ENCODE results near the gene ITPKB. TPM values are rescaled to one million over a fixed set of nuclear protein-coding genes. Genes with fewer than 3 reads are reported as not detected.
A peak's percentile ranks its signal among the peaks of the same experiment; 100 is the strongest.

The ITPKB gene
- total RNA-seq, 2 donors from 2014 or later: 13.0 to 21.1 TPM

DNA sequence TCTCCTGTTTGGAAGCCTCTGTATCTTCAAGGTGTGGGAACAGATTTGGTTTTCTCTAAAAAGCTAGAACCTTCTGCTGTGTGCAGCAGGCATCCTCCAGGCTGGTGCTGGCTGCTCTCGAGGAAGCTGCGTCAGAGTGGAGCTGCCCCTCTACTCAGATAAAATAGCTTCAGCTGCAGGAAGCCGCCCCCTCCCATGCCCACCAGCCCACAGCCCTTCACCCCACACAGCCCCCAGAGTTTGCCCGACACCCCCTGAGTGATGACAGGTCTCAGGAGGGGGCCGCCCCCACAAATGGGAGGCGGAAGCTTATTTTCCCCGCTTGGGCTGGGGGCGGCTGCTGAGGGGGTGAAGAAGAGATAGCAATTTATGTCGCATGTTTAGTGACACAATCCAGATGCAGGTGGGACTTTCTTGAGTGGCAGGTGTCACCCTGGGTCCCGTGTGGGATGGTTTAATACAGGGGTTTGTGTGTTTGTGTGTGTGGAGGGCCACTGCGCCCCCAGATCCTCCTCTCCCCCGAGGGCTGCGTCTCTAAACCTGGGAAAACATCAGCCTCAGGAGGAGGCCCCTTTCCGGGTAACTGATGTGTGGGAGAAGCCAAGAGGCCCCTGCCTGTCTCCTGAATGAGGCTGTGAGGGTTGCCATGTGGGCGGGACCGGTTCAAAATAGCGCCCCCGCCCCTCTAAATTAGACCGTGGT is 135.1 kb downstream of the ITPKB start:
- Histone ChIP-seq H3K9me3 (no peaks in the 10 kb centered on the region), H3K4me3 (no peak overlapping the region), H3K36me3 (replicated peaks in 1 of 2; ENCODE audit: insufficient read depth in 1 of 2, low read depth in 2 of 2) (no peaks in the 10 kb centered on the region), H3K27ac (no peak overlapping the region), H3K4me1 (peaks cover 4% of the 10 kb centered on the region), H3K27me3 (no peaks in the 10 kb centered on the region)
- WGBS, 2 donors: 84 to 86% methylated on average over 14 to 19 of the region's 19 CpGs
- no peak for DNase-seq
- intact Hi-C loops (cut with DNase I): loop anchor here (10.0 kb wide), 1 partner anchor 179 kb away; no protein-coding TSS in a partner anchor
- no peak for ATAC-seq
- TF ChIP-seq, protein P1, sequence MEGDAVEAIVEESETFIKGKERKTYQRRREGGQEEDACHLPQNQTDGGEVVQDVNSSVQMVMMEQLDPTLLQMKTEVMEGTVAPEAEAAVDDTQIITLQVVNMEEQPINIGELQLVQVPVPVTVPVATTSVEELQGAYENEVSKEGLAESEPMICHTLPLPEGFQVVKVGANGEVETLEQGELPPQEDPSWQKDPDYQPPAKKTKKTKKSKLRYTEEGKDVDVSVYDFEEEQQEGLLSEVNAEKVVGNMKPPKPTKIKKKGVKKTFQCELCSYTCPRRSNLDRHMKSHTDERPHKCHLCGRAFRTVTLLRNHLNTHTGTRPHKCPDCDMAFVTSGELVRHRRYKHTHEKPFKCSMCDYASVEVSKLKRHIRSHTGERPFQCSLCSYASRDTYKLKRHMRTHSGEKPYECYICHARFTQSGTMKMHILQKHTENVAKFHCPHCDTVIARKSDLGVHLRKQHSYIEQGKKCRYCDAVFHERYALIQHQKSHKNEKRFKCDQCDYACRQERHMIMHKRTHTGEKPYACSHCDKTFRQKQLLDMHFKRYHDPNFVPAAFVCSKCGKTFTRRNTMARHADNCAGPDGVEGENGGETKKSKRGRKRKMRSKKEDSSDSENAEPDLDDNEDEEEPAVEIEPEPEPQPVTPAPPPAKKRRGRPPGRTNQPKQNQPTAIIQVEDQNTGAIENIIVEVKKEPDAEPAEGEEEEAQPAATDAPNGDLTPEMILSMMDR (IDR thresholded peaks at IDR 0.05): no peak
- TF ChIP-seq POLR2A (IDR thresholded peaks at IDR 0.05): no peak

DNA sequence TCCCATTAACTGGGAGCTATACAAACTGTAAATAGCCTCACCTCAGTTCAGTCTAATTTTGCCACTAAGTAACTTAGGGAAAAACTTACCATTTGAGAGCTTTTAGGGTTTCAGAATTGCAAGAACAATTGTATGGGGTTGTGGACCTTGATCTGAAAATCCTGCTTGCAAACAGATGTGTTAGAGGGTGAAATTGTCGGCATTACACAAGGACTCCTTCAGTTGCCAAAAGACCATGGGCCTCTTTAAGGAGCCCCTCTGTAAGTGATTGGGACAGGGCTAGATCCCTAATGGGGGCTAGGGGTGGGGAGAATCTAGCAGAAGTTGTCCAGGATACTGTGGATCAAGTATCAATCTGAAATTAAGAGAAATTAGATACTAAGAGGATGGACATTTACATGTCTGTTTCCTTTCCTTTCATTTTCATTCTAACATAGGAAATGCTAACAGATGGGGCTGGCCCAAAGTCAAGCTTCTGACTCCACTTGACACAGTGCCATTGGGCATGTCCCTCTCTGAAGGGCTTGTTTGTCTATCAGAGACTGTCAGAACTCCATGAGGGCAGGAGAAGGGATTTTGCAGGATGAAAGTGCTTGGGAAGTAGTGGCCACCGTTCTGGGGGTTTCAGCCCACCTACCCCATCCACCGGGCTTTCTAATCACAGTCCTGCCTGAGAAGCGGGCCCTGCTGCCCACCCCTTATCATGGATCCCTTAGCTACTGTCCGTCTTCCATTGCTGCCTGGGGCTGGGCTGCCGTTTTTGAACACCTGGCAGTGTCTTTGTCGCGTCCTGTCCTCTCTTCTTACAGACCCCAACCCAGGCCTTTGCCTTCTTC is 135.8 kb downstream of the ITPKB start:
- no peak for ATAC-seq
- Histone ChIP-seq H3K27me3 (no peaks in the 10 kb centered on the region), H3K4me3 (no peak overlapping the region), H3K27ac (peak overlapping the region in 1 of 4 donors; percentile 23), H3K4me1 (peaks cover 4% of the 10 kb centered on the region), H3K36me3 (replicated peaks in 1 of 2; ENCODE audit: insufficient read depth in 1 of 2, low read depth in 2 of 2) (no peaks in the 10 kb centered on the region), H3K9me3 (no peaks in the 10 kb centered on the region)
- WGBS, 2 donors: 74% methylated on average over 8 of the region's 8 CpGs
- TF ChIP-seq POLR2A (IDR thresholded peaks at IDR 0.05): no peak
- TF ChIP-seq, protein P1 (IDR thresholded peaks at IDR 0.05): no peak
- peak; percentile 24 to 69 (median 47) for DNase-seq
- intact Hi-C loops (cut with DNase I): loop anchor here (10.0 kb wide), 1 partner anchor 178 kb away; no protein-coding TSS in a partner anchor

DNA sequence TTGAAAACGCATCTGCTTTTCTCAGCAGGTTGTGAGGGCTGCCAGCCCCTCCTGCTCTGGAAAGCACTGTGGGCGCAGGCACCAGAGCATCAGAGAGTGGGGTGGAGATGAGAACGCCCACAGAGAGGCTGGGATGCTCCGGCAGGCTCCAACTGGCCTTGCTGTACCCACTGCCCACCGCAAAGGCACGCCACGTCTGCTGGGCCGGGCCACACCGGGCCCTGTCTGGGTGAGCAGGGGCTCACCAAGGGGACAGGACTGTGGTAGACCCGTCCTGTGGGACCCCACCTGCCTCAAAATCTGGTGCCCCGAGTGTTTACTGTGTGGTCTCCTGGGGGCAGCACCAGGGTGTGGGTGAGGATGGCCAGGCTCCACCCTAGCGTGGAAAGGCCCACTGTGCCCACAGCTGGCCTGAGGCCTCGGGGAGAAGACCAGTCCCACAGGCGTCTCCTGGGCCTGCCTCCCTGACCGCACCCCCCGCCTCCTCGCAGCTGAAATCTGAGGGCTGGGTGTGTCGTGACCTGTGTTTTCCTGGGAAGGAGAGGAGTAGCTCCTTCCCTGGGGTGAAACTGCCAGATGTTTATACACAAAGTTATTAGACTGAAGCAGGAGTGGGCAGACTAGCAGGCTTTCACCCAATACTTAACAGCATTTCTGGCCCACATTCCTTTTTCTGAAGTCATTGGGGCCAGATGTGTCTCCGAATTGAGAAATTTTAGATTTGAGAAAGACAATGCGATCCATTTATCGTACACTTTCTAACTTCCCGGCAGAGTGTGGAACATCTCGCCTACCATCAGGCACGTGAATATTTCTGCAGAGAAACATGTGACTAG is 136.7 kb downstream of the ITPKB start:
- Histone ChIP-seq H3K9me3 (no peaks in the 10 kb centered on the region), H3K36me3 (replicated peaks in 1 of 2; ENCODE audit: insufficient read depth in 1 of 2, low read depth in 2 of 2) (no peaks in the 10 kb centered on the region), H3K27me3 (no peaks in the 10 kb centered on the region), H3K4me3 (no peak overlapping the region), H3K27ac (peak overlapping the region in 1 of 4 donors; percentile 30), H3K4me1 (peaks cover 4% of the 10 kb centered on the region)
- whole genome bisulfite sequencing, 2 donors: 77 to 86% methylated on average over 11 to 24 of the region's 24 CpGs
- DNase-seq (peak in 3 of 4 donors; percentile 12 to 31 (median 16)), ATAC-seq (peak; percentile 36)
- intact Hi-C loops (cut with DNase I): loop anchor here (10.0 kb wide), 1 partner anchor 178 kb away; no protein-coding TSS in a partner anchor
- TF ChIP-seq, protein P1 (IDR thresholded peaks at IDR 0.05): no peak
- TF ChIP-seq POLR2A (IDR thresholded peaks at IDR 0.05): no peak

DNA sequence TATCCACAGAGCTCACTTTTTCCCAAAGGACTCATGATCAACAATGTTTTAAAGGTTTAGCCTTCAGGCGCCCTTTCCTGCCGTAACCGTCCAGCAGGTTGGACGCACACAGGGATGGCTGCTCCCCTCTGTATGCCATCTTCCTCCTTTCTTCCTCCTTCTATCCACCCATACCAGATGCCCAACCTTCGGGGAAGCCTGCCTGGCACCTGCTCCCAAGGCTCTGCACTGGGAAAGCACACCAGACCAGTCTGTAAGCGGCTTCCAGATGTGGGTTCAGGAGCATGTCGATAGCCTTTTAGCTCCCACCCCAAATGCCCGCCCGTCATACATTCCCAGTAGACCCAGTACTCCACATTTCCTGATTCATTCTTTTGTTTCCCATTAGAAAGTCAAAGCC is 137.6 kb downstream of the ITPKB start:
- intact Hi-C loops (cut with DNase I): loop anchor here (10.0 kb wide), 1 partner anchor 177 kb away; no protein-coding TSS in a partner anchor
- TF ChIP-seq, protein P1 (IDR thresholded peaks at IDR 0.05): no peak
- TF ChIP-seq POLR2A (IDR thresholded peaks at IDR 0.05): no peak
- Histone ChIP-seq H3K4me1 (peaks cover 4% of the 10 kb centered on the region), H3K4me3 (no peak overlapping the region), H3K27ac (no peak overlapping the region), H3K27me3 (no peaks in the 10 kb centered on the region), H3K9me3 (no peaks in the 10 kb centered on the region), H3K36me3 (replicated peaks in 1 of 2; ENCODE audit: insufficient read depth in 1 of 2, low read depth in 2 of 2) (no peaks in the 10 kb centered on the region)
- WGBS, 2 donors: 84 to 96% methylated on average over 9 of the region's 9 CpGs
- no peak for ATAC-seq
- DNase-seq: no peak
